GM12891 (cell line): ENCODE data around the gene SNX24.

Source experiments
- DNase-seq: peaks from one replicate; pipeline ENCODE4 v3.0.0; 2011; ENCODE audit warnings: low spot score; ENCODE audit not compliant: insufficient read length
- FAIRE-seq: peaks from 2 replicates; lab custom pipeline; 2011; peaks lifted over from hg19 to GRCh38; lab: Jason Lieb, UNC
- PAX5 ChIP-seq: IDR thresholded peaks from 2 replicates; pipeline ENCODE4 v1.6.1; 2011; ENCODE audit warnings: low read length, moderate library complexity, mild to moderate bottlenecking; ENCODE audit not compliant: insufficient read depth, severe bottlenecking
- POLR2A ChIP-seq: IDR thresholded peaks from 2 replicates; pipeline ENCODE4 v1.6.1; 2011; ENCODE audit warnings: low read depth, low read length, control low read depth
- POLR2AphosphoS5 ChIP-seq: IDR thresholded peaks from 2 replicates; pipeline ENCODE4 v1.6.1; 2011; ENCODE audit warnings: low read depth, low read length, control low read depth
- POU2F2 ChIP-seq: IDR thresholded peaks from 2 replicates; pipeline ENCODE4 v1.6.1; 2011; ENCODE audit warnings: low read depth, mild to moderate bottlenecking, control low read depth, low read length, moderate library complexity
- SPI1 ChIP-seq: IDR thresholded peaks from 2 replicates; pipeline ENCODE4 v1.6.1; 2011; ENCODE audit warnings: low read depth, low read length, control low read depth
- TAF1 ChIP-seq: IDR thresholded peaks from 2 replicates; pipeline ENCODE4 v1.6.1; 2011; ENCODE audit warnings: low read depth, low read length, control low read depth

The SNX24 gene

GRCh38 chr5:122985954-122986721, 140.7 kb downstream of the SNX24 start:
- FAIRE-seq, result peak; percentile 93

DNA sequence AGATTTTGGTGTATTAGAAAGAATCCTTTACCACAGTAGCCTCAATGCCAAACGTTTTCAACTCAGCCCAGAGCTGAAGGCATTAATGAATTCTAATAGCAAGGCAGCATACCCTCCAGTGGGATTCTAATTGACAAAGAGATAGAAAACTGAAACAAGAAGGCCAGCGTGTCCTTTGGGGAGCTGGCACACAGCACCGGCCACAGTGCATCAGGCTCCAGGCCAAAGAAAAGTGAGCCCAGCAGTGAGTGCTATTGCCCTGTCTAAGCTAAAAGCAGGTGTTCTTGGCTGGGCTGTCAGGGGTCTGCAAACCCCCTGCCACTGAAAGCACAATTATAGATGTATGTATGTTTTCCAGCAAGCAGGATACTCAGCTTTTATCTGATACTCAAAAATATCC, 150.7 kb downstream of the SNX24 start:
- TF ChIP-seq POU2F2, result no peak
- TF ChIP-seq POLR2AphosphoS5, result no peak
- no peak for TF ChIP-seq PAX5
- TF ChIP-seq POLR2A, result no peak
- TF ChIP-seq TAF1, result no peak
- no peak for TF ChIP-seq SPI1
- FAIRE-seq (no peak), DNase-seq (no peak)

More at GRCh38 chr5:122985954-122986721, 140.7 kb downstream of the SNX24 start:
- DNase-seq, result peak; percentile 24
- peak; percentile 98 for TF ChIP-seq SPI1
- TF ChIP-seq PAX5, result no peak
- no peak for TF ChIP-seq POLR2A

- FAIRE-seq (no peak), DNase-seq (no peak)
- TF ChIP-seq POLR2AphosphoS5 (no peak), TAF1 (no peak), SPI1 (no peak), POU2F2 (no peak), PAX5 (no peak), POLR2A (no peak)
Measured at GRCh38 chr5:122997294-122997693, 151.9 kb downstream of the SNX24 start.

DNA sequence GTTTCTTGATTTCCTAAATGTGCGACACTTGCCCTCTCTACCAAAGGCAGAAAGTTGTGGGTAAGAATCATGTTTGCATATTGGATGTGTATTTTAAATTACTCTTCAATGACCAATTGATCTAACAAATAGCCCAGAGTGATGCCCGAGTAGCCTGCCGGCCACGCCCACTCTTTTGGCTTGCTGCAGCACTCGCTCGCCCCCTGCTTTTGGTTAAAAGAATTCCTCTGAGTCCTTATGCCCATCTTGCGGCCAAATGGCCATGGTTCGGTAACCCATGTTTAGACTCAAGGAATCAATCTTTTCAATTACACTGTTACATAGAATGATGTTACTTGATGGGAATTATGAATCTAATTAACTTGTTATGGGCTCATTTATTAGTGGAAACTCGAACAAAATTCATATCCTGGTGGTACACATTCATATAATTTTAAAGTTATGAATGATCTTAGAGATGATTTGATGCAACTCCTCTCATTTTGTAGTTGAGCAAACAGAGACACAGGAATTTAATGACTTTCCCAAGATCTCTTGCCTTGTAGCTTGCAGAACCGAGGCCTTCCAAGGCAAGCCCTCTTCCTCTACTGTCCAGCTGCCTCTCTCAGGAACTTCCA, 154.6 kb downstream of the SNX24 start:
- peak; percentile 56 for DNase-seq
- no peak for TF ChIP-seq POLR2A
- TF ChIP-seq PAX5, result peak; percentile 17
- TF ChIP-seq SPI1, result no peak
- FAIRE-seq, result peak; percentile 84

DNA sequence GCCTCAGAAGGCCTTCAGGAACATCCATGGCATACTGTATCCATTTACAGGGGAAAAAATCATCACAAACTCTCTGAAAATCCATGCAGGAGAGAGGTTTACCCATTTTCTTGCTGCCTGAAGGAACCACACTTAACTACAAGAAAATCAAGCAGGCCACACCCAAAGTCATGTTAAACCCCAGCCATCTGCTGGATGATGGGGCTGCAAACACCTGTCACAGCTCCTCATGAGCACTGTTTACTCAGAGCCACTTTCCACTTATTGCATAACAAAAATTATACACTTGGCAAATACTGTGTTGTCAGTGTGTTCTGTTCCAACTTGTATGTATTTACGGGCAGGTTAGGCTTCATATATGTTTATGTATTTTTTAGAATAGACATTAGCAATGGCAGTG, 155.3 kb downstream of the SNX24 start:
- DNase-seq (no peak), FAIRE-seq (peak; percentile 26)
- TF ChIP-seq POLR2A (no peak), POLR2AphosphoS5 (no peak), POU2F2 (no peak), TAF1 (no peak), PAX5 (no peak), SPI1 (no peak)

GRCh38 chr5:123001808-123002207, 156.4 kb downstream of the SNX24 start:
- no peak for DNase-seq
- TF ChIP-seq PAX5 (no peak), POU2F2 (no peak)
- FAIRE-seq, result no peak

DNA sequence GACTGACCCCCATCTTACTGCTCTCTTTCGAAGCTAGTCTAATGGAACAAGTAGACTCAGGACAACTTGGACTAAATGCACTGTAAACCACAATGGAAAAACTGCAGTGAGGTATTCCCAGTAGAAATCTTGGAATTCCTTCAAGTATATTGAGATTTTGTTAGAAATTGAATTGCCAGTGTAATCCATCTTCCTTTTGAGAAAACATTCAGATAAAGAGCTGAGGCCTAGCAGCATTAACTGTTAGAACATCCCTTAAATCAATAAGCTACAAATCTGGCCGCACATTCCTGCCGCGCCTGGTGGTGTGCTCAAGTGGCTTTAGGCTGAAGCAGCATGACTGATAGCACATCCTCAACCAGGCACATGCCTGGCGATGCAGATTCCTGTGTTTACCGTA, 161.8 kb downstream of the SNX24 start:
- DNase-seq (no peak), FAIRE-seq (no peak)
- TF ChIP-seq SPI1 (no peak), POLR2AphosphoS5 (no peak), POU2F2 (no peak), POLR2A (no peak), PAX5 (no peak), TAF1 (no peak)

DNA sequence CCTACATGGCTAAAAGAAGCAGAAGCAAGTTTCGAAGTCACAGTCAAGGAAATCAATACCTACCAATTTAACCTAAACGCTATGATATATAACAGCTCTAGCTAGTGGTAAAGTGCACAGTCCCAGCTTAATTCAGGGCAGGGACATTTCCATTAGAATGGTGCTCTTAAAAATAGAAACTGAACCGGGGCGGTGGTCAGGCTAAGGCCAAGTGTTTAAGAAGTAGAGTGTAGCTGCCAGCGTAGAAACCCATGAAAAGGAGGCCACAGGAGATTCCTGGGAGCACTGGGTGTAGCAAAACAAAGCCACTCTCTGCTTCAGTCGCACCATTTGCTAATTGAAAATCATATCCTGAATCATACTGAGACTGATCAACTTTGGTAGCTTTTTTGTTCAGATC, 162.3 kb downstream of the SNX24 start:
- no peak for TF ChIP-seq POLR2AphosphoS5
- TF ChIP-seq POLR2A, result no peak
- TF ChIP-seq PAX5, result no peak
- no peak for TF ChIP-seq SPI1
- no peak for TF ChIP-seq TAF1
- TF ChIP-seq POU2F2, result no peak
- DNase-seq (no peak), FAIRE-seq (no peak)

DNA sequence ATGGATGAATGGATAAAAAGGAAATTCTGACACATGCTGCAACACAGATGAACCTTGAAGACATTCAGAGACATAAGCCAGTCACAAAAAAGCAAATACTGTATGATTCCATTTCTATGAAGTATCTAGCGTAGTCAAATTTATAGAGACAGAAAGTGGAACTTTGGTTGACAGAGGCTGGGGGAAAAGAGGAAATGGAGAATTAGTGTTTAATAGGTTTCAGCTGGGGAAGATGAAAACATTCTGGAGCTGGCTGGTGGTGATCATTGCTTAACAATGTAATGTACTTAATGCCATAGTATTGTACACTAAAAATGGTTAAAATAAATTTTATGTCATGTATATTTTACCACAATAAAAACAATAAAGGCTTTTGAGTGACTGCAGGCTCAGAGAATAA, 166.9 kb downstream of the SNX24 start:
- DNase-seq (no peak), FAIRE-seq (no peak)
- TF ChIP-seq SPI1 (peak; percentile 68), POLR2A (no peak), POU2F2 (no peak), TAF1 (no peak), POLR2AphosphoS5 (no peak), PAX5 (no peak)

GRCh38 chr5:123014689-123015088, 169.3 kb downstream of the SNX24 start:
- TF ChIP-seq POLR2AphosphoS5, result no peak
- TF ChIP-seq PAX5, result no peak
- TF ChIP-seq TAF1, result no peak
- TF ChIP-seq SPI1, result no peak
- no peak for TF ChIP-seq POLR2A
- no peak for TF ChIP-seq POU2F2
- DNase-seq (no peak), FAIRE-seq (no peak)
